Urinary bladder (tissue), 4 donors: ENCODE results near the gene DDRGK1. TPM values are rescaled to one million over a fixed set of nuclear protein-coding genes. Genes with fewer than 3 reads are reported as not detected.

Source experiments
- DNase-seq: peaks from one replicate; pipeline ENCODE4 v3.0.0-alpha.2; 2015; ENCODE audit errors: extremely low spot score
- H3K27ac ChIP-seq: one replicate; pipeline ENCODE4 v1.5.1; 2013; ENCODE audit warnings: low read depth, mild to moderate bottlenecking, moderate library complexity
- H3K36me3 ChIP-seq: one replicate; pipeline ENCODE4 v1.6.1; 2013; ENCODE audit warnings: mild to moderate bottlenecking, moderate library complexity; ENCODE audit not compliant: insufficient read depth
- H3K4me1 ChIP-seq: one replicate; pipeline ENCODE4 v1.6.1; 2013; ENCODE audit warnings: mild to moderate bottlenecking, moderate library complexity; ENCODE audit not compliant: insufficient read depth
- H3K4me3 ChIP-seq: one replicate; pipeline ENCODE4 v1.5.1; 2013; ENCODE audit warnings: low read depth, low read length
- WGBS: extraction: QIAGEN DNeasy Blood & Tissue Kit; methylation state at CpG from one replicate; pipeline ENCODE4 v1.1.7; 2013; 5-methylcytosine and 5-hydroxymethylcytosine counted together
- polyA plus RNA-seq: library from polyadenylated mRNA; stranded (reverse); fragments of 200-250 nt; gene quantifications from one replicate; pipeline ENCODE4 v1.2.3, GENCODE V29; 2013
- total RNA-seq: library from RNA; depleted of rRNA; stranded (reverse); fragments of >200 nt; gene quantifications from one replicate; pipeline ENCODE4 v1.2.3, GENCODE V29; 2014
- donor health status: healthy with polysubstance abuse.
- donor health status: healthy.

The DDRGK1 gene
- total RNA-seq = 14.8 TPM
- 76.3 TPM for polyA plus RNA-seq

DNA sequence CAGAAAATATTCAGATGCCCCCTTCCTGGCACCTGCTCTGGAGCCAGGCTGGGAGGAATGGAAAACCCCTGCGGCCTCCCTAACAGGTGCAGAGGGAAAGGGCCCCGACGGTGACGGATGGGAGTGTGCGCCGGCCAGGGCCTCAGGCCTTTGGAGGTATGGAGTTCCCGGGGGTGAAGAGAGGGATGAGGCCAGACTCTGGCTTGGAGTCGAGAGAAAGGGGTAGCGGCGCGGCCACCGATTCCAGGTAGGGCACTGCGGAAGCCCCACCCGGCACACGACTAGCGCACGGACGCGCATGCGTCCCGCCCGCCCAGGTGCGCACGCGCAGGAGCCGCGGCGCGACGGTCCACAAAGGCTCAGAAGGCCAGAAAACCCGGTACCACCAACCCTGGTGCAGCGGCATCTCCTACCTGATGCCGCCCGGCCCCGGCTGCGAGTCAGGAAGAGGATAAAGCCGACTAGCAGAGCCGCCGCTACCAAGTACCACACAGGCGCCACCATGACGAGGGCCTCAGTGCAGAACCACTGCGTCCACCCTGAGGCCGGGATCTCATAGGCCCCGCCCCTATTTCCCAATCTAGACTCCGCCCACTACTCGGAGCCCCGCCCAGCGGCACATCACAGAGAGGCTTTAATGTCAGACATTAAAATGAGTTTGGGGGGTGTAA, at the start of gene DDRGK1:
Gene DDRGK1 (minus strand): TSS at position 559 of the 671 bp plus-strand sequence. CDS start 55 bp downstream, at position 504.
- peak within 1 kb of the TSS; percentile 82 for H3K4me3 ChIP-seq
- DNase-seq = peak; percentile 67
- WGBS = under 1% methylated on average over 48 of the region's 48 CpGs
- peak within 1 kb of the TSS; percentile 68 for H3K27ac ChIP-seq
- peaks cover 2% of the 10 kb centered on the region for H3K4me1 ChIP-seq
- H3K36me3 ChIP-seq = peaks cover 2% of the 10 kb centered on the region

DNA sequence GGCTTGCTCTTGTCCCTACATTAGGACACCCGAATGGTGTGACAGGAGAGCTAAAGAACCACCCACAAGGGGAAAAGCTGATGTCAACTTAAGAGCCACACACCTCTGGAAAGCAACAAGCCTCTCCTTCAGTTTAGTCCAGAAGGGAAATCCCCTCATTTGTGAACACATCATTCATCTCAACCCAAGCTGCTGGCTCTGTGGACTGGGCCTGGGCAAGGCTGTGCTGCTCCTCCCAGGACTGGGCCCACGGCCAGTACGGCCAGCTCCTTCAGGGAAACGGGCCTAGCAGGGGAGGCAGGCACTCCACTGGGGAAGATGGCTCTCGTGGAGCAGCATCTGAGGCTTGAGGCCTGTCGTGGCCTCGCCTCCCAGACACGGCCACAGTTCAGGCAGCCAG, 47.3 kb upstream of the DDRGK1 start:
- H3K36me3 ChIP-seq = peaks cover 2% of the 10 kb centered on the region
- no peak overlapping the region for H3K4me3 ChIP-seq
- H3K4me1 ChIP-seq = peaks cover 4% of the 10 kb centered on the region
- 54% methylated on average over 8 of the region's 8 CpGs for WGBS
- H3K27ac ChIP-seq = no peak overlapping the region
- no peak for DNase-seq

DNA sequence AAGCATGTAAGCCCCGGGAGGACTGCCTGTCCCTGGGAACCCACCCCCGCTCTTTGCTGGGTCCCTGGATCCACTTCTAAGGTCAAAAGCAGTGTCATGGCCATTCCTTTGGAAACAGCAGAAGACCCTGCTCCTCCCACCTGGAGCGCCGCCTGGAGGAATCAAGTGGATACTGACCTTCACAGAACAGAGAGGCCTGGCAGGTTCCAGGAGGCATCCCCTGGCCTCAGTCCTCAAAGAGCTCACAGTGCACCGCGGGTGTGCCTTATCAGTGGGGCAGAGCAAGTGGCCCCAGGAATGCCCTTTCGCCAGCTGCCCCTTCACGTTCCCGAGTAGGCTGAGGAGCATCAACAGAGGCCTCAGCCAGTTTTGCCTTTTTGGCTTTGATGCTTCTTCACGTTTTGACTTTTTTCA, 45.6 kb upstream of the DDRGK1 start:
- Histone ChIP-seq H3K4me1 (peaks cover 4% of the 10 kb centered on the region), H3K27ac (no peak overlapping the region), H3K4me3 (no peak overlapping the region), H3K36me3 (peaks cover 2% of the 10 kb centered on the region)
- WGBS = 69% methylated on average over 10 of the region's 10 CpGs
- no peak for DNase-seq

GRCh38 chr20:3248993-3249347, 44.5 kb upstream of the DDRGK1 start:
- Histone ChIP-seq H3K27ac (no peak overlapping the region), H3K4me1 (peaks cover 4% of the 10 kb centered on the region), H3K4me3 (no peak overlapping the region), H3K36me3 (peaks cover 2% of the 10 kb centered on the region)
- DNase-seq = no peak
- WGBS = 20% methylated on average over 18 of the region's 18 CpGs

DNA sequence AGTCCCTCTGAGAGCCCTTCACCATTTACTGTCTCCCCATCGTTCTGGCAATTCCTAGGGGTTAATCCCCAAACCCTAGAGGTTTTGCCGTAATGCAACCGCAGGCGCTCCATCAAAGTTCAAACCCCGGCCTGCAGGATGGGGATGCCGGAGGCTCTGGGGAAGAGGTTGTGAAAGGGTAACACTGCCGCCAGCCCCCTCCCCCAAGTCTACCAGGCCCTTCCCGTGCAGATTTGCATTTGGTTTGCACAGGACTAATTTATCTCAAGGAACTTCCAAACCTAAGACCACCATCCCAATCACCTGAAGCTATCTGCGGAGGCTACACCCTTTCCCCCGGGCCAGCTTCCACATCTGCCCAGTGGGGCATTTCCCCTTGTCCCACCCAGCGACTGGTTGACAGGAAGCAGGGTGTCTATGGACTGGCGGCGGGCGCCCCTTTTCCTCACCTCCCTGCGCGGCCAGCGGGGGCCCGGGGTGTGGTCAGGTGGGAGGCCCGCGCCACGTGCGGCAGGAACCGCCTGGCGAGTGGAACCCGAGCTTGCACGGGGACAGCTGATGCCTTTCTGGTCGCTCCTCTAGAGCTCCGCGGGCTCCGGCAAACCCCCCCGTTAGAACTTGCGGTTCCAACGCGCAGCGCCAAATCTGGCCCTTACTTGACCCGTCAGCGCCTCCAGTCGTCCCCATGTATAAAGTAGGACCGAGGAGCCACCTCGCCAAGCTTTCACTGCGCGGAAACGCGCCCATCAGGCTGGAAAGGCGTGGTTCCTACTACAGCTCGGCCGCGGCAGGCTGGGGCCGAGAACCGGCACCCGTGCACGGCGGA, 43.9 kb upstream of the DDRGK1 start:
- Histone ChIP-seq H3K27ac (no peak overlapping the region), H3K4me3 (no peak overlapping the region), H3K36me3 (peaks cover 2% of the 10 kb centered on the region), H3K4me1 (peaks cover 4% of the 10 kb centered on the region)
- no peak for DNase-seq
- WGBS = 5% methylated on average over 53 of the region's 53 CpGs

GRCh38 chr20:3247638-3248037, 43.2 kb upstream of the DDRGK1 start:
- 52% methylated on average over 4 of the region's 4 CpGs for WGBS
- Histone ChIP-seq H3K4me3 (no peak overlapping the region), H3K4me1 (peaks cover 4% of the 10 kb centered on the region), H3K27ac (no peak overlapping the region), H3K36me3 (peaks cover 2% of the 10 kb centered on the region)
- no peak for DNase-seq

GRCh38 chr20:3246682-3247081, 42.2 kb upstream of the DDRGK1 start:
- H3K4me3 ChIP-seq = no peak overlapping the region
- H3K27ac ChIP-seq = no peak overlapping the region
- peaks cover 4% of the 10 kb centered on the region for H3K4me1 ChIP-seq
- DNase-seq = no peak
- 92% methylated on average over 1 of the region's 1 CpG for WGBS
- H3K36me3 ChIP-seq = peaks cover 2% of the 10 kb centered on the region

DNA sequence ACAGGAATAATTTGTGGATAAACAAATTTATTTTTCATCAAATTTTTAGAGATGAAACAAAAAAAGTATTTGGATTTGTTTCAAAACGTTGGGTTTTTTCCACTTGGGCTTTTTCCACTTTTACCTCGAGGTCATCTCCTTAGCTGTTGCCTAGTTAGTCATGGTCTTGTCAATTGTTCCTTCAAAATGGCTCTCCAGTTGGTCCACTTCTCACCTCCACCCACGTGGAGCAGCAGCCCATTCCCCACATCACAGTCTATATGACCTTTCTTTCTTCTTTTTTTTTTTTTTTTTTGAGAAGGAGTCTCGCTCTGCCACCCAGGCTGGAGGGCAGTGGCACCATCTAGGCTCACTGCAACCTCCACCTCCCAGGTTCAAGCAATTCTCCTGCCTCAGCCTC, 41.2 kb upstream of the DDRGK1 start:
- H3K27ac ChIP-seq = no peak overlapping the region
- no peaks in the 10 kb centered on the region for H3K36me3 ChIP-seq
- H3K4me3 ChIP-seq = no peak overlapping the region
- H3K4me1 ChIP-seq = peaks cover 4% of the 10 kb centered on the region
- no peak for DNase-seq
- 68% methylated on average over 4 of the region's 4 CpGs for WGBS

GRCh38 chr20:3245156-3245555, 40.7 kb upstream of the DDRGK1 start:
- 53% methylated on average over 2 of the region's 2 CpGs for WGBS
- Histone ChIP-seq H3K36me3 (no peaks in the 10 kb centered on the region), H3K4me1 (peaks cover 4% of the 10 kb centered on the region), H3K27ac (no peak overlapping the region), H3K4me3 (no peak overlapping the region)
- DNase-seq = no peak

DNA sequence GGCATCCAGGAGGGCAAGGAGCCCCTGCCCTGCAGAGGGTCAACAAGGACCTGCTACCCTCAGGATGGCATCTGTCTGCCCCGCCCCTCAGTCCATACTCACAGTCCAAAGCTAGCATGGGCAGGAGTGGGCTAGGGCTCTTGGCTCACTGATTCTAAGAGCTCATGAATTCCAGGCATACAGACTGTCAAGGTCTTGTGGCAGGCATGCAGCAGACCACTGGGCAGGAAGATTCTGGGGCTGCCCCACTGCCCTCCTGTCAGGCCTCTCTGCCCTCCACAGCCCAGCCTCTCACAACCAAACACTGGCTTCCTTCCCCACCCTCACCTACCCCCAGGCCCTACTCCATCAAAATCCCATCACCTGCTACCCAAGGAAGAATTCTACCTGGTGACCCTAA, 40.1 kb upstream of the DDRGK1 start:
- Histone ChIP-seq H3K27ac (no peak overlapping the region), H3K36me3 (no peaks in the 10 kb centered on the region), H3K4me1 (peaks cover 4% of the 10 kb centered on the region), H3K4me3 (no peak overlapping the region)
- DNase-seq = no peak
- WGBS = 95% methylated on average over 1 of the region's 1 CpG

- no peak for DNase-seq
- Histone ChIP-seq H3K4me1 (peaks cover 4% of the 10 kb centered on the region), H3K27ac (no peak overlapping the region), H3K36me3 (no peaks in the 10 kb centered on the region), H3K4me3 (no peak overlapping the region)
- 69% methylated on average over 11 of the region's 11 CpGs for WGBS
Measured at GRCh38 chr20:3243718-3244358, 39.4 kb upstream of the DDRGK1 start.

DNA sequence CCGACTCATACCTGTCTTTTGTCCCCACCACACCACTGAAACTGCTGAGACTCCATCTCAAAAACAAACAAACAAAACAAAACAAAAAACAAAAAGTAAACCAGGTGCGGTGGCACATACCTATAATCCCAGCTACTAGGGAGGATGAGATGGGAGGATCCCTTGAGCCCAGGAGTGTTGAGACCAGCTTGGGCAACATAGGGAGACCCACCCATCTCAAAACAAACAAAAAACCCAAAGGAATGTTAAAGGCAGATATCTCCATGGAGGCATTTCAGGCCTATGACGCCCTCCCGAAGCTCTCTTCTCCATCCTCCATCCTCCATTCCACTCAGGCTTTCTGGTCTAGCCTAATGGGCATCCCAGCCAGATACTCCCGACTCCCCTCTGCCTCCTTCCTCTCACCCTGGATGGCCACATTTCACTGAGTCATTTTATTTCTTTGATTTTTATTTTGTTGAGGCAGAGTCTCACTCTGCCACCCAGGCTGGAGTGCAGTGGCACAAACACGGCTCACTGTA, 37.8 kb upstream of the DDRGK1 start:
- Histone ChIP-seq H3K4me1 (no peaks in the 10 kb centered on the region), H3K4me3 (no peak overlapping the region), H3K27ac (no peak overlapping the region), H3K36me3 (no peaks in the 10 kb centered on the region)
- no peak for DNase-seq
- 71% methylated on average over 6 of the region's 6 CpGs for WGBS

DNA sequence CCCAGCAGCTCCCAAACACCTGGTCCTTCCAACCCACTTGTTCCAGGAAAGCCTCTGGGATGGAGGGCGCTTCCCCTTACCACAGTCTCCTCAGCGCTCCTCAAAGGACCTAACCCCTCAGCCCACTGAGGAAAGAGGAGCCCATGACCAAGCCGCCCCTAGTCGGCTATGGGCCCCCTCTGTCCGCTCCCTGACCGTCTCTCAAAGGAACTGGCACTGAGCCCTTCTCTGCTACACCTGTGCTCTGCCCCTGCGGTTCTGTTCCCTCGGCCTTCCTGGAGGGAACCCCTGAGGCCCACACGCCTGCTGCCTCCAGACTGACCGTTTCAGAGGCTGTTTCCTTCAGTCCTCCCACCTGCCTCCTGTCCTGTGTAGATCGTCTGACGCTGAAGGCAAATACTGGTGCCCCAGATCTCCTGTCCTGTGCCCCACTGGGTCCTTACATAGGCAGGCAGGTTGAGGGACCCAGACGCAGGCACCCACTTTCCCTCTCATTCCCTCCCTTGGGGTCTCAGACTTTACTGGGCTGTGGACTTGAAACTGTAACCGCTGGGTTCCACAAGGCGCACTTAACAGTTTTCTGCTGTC, 36.4 kb upstream of the DDRGK1 start:
- Histone ChIP-seq H3K36me3 (no peaks in the 10 kb centered on the region), H3K27ac (no peak overlapping the region), H3K4me1 (no peaks in the 10 kb centered on the region), H3K4me3 (no peak overlapping the region)
- WGBS = 88% methylated on average over 15 of the region's 15 CpGs
- no peak for DNase-seq
